Frontal cortex (tissue), 4 donors: ENCODE data around the gene JAZF1. TPM values are rescaled to one million over a fixed set of nuclear protein-coding genes. Genes with fewer than 3 reads are reported as not detected.
"Not testable (repeated sequence)": the region's sequence is repeated elsewhere in the genome, so short reads cannot be mapped to it uniquely, and the experiment has no call there.

Source experiments
- DNase-seq, 2 donors: peaks; one replicate each; pipeline ENCODE4 v3.0.0; 2012; ENCODE audit warnings: low spot score in 2 of 2
- FAIRE-seq: peaks from 2 replicates; lab custom pipeline; 2012; peaks lifted over from hg19 to GRCh38; lab: Jason Lieb, UNC
- total RNA-seq: library from RNA; depleted of rRNA; stranded (reverse); fragments of >200 nt; gene quantifications from one replicate; pipeline ENCODE4 v1.2.3, GENCODE V29; 2014
- donor health status: control.
- donor health status: control.
- donor health status: control.

The JAZF1 gene
- total RNA-seq, 1 donor from 2014 or later: 39.5 TPM

DNA sequence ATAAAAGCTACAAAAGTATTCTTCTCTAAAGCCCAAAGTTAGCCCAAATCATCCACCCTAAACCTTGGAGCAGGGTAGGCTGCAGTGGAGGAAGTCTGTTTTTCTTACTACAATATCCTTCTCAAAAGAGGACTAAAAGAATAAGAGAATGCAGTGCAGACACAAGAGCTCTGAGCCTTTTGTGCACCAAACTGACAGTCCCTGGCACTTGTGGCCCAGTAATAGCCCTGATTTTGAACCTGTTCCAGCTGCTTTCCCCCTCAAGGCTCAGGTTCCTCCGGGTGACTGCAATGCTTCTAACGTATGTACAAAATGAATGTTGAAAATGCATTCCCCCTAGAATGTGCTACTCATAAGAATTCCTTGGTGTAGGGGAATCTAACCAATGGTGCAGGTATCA, 154.4 kb downstream of the JAZF1 start:
- DNase-seq (no peak), FAIRE-seq (no peak)

DNA sequence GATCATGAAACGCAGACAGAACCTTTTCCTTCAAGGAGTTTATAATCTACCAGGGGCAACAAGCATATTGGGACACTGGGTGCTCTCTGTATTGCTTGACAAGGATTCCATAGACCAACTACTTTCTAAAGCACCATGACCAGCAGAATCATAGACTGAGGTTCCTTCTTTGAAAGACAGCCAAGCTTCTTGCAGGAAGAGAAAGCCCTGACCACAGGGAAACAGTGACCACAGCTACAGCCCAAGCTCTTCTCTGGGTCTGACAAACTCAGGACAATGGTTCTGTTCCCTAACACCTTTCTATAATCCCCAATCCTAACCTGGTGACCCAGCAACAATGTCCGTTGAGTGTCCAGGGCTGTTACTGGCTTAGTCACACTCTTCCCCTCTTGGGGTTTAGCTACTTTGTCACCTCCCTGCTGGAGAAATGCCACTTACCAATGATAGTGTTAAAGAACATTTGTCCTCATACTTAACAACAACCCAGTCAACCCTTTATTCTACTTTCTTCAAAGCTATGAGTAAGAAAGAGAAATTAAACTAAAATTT, 155.7 kb downstream of the JAZF1 start:
- DNase-seq (no peak), FAIRE-seq (no peak)

DNA sequence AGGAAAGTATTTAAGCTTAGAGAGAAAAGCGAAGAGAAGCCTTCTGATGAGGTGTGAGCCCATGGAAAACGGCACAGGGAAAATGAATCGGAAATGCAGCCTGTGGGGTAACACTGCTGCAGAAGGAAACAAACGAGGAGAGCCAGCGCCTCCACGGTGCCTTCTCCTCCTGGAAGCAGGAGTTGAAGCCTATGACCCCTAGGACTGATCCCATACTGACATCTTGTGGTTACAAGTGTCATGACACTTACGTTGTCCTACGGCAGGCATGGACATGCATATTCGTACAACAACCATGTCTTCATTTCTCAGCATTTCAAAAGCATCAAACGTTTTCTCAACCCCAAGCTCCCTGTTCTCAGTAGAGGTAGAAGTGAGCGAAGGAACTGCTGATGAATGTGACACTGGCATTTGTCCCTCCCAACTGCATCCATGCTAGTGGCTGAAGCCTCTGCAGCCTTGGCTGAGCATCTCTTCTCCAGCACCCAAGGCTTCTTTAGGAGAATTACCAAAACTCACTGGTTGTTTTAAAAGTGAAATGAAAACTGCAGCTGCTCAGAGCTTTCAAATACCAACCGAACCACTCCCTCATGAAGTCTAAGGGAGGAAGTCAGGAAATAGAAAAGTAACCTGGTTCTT, 160.2 kb downstream of the JAZF1 start:
- DNase-seq (peak; percentile 37 to 72), FAIRE-seq (peak; percentile 54)

DNA sequence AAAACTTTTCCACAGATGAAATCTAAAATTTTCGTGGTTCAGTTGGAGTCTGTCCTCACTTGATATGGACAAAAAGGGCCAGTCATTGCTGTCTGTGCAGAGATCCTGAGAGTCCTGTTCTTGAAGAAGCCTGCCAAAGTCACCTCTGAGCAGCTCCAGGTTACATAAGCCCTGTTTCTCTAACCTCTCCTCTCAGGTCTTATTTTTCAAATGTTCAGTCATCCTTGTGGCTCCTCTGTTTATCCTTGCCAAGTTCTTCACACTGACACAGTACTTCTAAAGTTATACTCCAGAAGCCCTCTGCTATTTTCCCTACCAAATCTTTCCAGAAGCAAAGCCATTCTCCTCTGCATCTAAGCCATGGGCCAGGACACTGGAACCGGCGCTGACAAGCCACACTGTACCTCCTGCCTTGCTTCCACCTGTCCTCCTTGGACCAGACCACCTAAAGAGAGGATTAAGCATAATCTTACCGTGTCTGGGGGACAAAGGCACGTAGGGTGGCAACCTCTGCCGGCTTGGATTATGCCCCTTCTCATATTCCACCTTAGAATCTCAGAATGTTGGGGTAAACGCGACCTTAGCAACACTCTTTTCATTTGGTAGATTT, 161.6 kb downstream of the JAZF1 start:
- no peak for FAIRE-seq
- no peak for DNase-seq

DNA sequence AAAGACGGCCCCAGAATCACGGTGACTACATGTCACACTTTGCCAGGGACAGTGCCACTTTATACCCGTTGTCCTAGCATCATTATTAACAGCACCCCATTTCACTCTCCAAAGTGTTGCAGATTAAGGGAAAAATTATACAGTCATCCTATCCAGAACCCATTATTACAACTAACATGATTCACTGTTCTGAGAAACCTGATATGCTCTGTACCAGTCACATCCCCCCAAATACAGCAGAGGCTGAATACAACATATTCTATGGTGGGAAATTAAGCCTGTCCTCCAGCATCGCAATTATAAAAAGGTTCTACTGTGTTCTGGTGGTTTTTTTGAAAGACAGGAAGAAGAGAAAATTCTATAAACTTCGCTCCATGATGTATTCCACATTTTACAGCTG, 162.1 kb downstream of the JAZF1 start:
- no peak for DNase-seq
- FAIRE-seq: no peak

DNA sequence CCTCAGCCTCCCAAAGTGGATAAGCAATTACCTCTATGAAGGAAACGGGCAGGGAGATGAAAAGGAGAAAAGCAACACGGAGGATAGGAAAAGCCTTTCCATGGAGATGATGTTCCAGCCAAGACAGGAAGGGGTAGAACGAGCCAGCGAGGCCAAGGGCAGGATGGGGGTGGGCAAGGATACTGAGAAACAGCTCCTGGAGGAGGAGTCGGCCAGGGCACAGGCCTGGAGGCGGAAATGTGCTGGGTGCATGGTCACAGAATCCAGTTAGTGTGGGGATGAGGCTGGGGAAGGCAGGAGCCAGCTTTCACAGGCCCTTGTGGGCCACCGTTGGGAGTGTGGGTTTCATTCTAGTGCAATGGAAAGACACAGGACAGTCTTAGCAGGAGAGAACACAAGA, 162.6 kb downstream of the JAZF1 start:
- DNase-seq (no peak), FAIRE-seq (no peak)

DNA sequence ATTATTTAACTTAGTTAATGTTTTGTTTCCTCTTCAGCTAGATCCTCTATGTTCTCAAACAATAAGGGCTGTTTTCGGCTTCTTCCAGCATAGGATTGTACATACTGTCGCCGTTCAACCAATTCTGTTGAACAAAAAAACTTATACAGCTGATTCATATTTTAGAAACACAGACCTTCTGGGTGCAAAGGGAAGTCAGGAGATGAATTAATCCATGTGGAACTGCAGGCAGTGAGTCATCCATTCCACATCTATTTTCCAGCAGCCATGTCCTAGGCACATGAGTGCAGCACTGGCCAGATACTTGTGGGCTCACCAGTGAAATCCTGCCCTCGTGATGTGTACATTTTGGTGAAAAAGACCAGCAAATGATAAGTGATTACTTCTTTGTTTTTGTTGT, 163.2 kb downstream of the JAZF1 start:
- no peak for FAIRE-seq
- no peak for DNase-seq

DNA sequence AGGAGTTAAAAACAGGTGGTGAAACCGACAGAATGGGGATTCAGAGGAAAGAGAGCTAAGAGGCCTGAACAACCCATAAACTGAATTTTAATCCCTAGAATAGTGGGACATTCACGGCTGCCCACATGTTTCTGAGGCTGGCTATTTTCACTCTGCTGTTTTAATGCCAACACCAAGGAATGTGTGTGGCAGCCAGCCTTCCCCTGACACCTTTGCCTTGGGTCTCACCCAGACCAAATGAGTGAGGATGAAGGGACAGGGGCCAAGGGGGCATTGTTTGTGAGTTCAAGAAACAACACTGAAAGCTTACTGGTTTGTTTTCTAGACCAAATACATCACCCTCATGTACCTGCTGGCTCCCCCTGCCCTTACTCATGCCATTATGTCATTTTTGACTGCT, 164.3 kb downstream of the JAZF1 start:
- DNase-seq: no peak
- FAIRE-seq: no peak

DNA sequence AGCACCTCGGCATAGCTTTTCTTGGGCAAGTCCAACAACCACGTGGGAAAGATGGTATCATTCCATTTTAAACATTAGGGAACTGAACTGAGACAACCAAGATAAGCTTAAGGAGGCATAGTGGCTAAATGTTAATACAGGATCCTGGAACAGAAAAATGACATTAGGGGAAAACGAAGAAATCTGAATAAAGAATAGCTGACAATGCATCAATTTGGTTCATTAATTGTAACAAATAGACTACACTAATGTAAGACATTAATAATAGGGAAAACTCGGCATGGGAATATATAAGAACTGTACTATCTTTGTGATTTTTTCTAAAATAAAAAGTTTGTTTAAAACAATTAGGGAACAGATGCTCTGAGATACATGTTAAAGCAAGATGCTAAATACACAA, 165.4 kb downstream of the JAZF1 start:
- peak; percentile 6 for FAIRE-seq
- DNase-seq: no peak

DNA sequence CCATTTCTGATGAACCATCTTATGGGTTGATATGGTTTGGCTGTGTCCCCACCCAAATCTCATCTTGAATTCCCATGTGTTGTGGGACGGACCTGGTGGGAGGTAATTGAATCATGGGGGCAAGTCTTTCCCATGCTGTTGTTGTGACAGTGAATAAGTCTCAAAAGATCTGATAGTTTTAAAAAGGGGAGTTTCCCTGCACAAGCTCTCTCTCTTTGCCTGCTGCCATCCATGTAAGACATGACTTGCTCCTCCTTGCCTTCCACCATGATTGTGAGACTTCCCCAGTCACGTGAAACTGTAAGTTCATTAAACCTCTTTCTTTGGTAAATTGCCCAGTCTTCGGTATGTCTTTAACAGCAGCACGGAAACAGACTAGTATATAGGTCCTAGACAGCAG, 166.3 kb downstream of the JAZF1 start:
- FAIRE-seq, DNase-seq: not testable (repeated sequence)

DNA sequence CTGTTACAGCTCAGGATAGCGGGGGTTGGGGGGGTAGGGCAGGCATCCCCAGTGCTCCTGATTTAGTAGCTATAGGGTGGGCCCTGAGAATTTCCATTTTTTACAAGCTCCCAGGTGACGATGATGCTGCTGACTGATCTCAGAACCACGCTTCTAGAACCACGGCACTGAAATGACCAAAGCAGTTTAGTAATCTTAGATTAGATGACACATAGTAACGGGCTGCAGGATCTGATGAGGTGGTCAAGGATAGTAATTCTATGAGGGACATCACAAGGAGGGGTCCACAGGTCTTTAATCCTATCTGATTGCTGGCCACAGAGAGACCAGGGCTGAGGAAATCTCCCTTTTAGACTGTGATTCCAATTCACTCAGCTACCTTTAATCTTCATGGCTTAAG, 167.2 kb downstream of the JAZF1 start:
- DNase-seq (no peak), FAIRE-seq (no peak)

DNA sequence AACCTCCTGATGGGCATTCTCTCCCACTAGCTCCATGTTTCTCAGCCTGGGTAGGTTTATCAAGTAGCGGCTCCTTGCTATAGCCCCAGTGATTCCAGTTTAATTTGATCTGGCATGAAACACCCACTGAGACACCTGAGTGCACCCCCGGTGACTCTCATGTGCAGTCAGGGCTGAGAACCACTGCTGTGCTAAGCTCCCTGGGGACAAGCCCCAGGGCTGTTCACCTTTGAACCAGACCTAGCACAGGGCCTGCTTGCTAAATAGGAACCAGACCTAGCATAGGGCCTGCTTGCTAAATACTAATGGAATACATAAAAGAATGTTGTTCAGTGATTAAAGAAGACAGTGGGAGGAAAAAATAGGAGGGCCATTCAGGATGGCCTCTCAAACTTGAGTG, 167.6 kb downstream of the JAZF1 start:
- DNase-seq: no peak
- FAIRE-seq: no peak

DNA sequence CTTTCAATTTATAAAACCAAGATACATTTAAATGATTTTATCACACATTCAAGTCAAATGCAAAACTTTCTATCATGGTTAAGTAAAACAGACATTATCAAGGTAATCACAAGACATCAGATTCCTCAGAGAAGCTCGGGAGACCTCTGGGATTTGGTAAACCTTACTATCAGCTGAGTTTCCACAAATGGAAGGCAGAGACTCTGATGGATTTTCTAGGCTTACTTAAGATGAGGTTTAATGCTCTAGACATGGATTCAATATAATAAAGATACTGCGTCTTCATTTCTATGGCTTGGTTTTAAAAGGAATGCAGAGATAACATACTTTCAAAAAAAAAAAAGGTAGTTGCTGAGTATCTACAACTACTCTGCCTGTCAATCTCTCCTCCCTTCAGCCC, 171.7 kb downstream of the JAZF1 start:
- FAIRE-seq (no peak), DNase-seq (no peak)

DNA sequence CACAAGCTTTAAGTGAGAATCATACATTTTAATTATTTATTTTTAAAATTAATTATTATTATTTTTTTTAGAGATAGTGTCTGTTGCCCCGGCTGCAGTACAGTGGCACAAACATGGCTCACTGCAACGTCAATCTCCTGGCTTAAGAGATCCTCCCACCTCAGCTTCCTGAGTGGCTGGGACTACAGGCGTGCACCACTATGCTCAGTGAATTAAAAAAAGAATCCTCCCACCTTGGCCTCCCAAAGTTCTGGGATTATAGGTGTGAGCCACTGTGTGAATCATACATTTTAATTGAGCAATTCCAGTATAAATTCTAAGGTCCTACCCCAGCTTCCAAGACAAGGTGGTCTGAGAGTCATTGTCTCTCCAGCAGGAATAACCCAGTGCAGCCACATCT, 172.4 kb downstream of the JAZF1 start:
- FAIRE-seq: no peak
- DNase-seq: no peak

DNA sequence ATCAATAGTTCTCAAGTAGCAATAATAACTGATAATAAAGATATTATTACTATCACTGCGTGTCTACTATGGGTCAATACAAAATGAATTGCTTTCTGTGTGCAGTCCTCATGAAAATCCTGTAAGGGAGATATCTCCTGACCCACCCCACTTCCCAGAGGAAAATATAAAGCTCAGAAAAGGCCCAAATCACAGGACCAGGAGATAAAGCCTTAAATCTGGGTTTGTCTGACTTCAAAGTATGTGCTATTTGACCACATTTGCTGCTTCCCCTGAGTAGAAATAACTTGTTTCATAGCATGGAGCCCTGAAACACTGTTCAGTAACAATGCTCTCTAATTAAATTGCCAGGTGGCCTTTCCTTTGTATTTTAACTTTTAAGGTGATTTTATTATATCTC, 174.1 kb downstream of the JAZF1 start:
- no peak for DNase-seq
- no peak for FAIRE-seq

DNA sequence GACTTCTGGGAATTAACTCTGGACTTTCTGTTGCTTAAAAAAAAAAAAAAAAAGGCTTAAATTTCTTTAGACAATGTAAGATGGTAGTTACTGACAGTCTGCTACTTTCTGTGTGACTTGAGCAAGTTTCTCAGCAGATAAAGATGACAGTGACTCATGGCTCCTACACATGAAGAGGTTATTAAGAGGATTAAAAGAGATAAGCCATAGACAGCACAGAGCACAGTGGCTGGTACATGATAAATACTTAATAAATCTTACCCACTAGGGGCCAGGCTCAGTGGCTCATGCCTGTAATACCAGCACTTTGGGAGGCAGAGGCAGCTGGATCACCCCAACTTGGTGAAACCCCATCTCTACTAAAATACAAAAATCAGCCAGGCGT, 174.8 kb downstream of the JAZF1 start:
- DNase-seq (no peak), FAIRE-seq (no peak)

DNA sequence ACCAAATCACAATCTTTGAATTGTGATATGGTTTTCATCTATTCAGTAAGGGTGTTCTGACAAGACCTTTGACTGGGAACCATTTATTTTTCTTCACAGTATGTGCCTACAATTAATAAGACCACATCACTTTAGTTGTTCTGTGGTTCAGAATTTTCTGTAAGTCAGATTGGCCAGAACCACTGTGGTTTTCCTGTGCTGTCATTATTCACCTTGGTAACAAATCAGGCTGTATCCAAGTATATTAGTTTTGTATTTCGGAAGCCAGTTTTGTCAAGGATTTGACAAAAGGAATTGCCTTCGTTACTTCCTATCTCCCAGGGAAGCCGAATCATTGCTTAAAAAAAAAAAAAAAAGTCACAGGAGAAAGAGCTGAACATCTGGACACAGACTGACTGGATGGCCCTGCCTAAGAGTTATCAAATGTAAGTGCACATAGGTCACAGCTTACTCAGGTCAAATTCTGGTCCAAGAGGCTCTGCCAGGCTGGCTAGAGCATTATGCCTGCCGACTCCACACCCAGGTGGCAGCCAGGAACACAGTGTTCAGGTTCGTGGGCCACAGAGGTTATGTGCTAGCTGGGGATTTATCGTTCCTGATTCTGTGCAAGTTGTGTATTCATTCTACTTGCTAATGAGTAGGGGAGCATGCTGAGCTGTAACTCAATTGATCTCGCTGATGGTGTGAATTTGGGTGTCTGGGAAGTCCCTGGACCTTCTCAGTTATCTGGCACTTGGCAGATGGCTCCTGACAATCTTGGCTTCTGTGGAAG, 175.3 kb downstream of the JAZF1 start:
- FAIRE-seq: no peak
- no peak for DNase-seq

DNA sequence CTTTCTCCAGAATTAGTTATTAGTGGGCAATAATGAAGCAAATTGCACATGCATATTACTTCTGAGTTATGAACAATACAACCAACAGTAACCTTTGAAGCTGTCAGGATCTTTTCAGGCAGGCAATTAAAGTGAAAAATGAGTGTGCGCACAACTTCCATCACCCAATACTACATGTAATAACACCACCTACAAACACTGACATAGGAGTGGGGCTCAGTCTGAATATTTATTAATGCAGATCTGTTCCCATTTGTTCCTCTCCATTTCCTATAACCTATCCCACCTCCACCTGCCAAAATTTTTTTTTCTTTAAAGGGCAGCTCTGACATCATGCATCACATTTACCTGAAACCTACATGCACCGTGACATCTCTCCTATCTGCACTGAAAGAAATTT, 177.2 kb downstream of the JAZF1 start:
- DNase-seq (no peak), FAIRE-seq (no peak)

DNA sequence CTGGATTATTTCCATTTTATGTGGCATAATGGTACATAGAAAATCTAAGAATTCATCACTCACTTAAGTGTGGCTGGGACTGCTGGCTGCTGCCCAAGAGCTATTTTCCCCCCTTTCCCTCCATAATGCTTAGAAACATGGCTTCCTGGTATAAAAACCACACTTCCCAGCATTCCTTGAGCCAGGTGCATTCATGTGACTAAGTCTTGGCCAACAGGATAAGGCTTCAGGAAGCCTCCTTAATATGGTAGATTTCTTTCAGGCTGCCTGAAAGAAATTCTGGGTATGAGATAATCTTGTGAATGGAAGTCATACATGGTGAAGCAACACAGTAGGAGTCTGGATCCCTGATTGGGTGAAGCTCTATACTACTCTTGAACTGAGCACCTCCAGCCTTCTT, 178.0 kb downstream of the JAZF1 start:
- FAIRE-seq (no peak), DNase-seq (no peak)

DNA sequence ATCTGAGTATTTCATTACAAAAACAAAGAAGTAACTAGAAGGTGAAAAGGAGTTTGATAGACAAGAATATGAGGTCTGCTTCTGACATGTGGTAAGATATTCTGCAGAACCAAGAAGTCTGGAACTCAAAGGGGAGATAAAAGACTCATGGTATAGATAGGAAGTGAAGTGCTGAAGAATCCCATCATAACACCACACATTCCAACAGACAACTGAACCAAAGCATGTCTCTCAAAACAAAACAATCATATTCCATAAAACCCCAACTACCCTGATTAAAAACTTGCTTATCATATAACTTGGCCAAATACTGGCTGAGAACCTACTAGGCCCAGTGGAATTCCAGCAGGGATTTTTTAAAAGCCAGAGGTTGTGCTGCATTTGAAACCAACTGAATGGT, 178.7 kb downstream of the JAZF1 start:
- FAIRE-seq (no peak), DNase-seq (no peak)

DNA sequence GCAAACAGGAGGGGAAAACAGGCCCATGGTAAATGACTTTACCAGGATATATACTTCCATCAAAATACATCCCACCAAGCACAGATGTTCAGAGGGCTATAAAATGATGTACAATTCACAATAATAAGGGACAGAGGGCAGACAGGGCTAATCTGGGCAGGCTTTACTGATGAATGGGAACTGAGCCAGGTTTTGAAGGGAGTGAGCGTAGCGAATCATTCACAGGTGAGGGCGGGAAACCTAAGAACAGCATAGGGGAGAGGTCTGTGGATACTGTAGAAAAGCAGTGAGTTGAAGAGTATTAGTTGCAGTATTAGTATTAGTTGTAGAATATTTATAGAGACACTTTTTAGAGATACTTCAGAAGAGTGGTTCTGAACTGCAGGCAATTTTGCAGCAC, 180.8 kb downstream of the JAZF1 start:
- DNase-seq (no peak), FAIRE-seq (no peak)
